ENCODE results near the gene COL5A1. TPM values are rescaled to one million over a fixed set of nuclear protein-coding genes. Genes with fewer than 3 reads are reported as not detected.
A peak's percentile ranks its signal among the peaks of the same experiment; 100 is the strongest.

Gene COL5A1
- total and polyA plus RNA-seq, 4 donors, result 38.2 to 135 (median 88.3) TPM

GRCh38 chr9:134733480-134734232, 92.1 kb downstream of the COL5A1 start:
- peaks cover 10% of the 10 kb centered on the region for H3K36me3 ChIP-seq (ENCODE audit: control insufficient read depth, insufficient read depth, low read length)
- no peak overlapping the region for H3K4me3 ChIP-seq (ENCODE audit: low read depth, low read length)
- no peak for DNase-seq (ENCODE audit: low read depth in 4 of 6, low spot score in 6 of 6)
- H3K27me3 ChIP-seq (ENCODE audit: control insufficient read depth, insufficient read depth, low read length), result no peaks in the 10 kb centered on the region
- WGBS (ENCODE audit: insufficient coverage), result 73% methylated on average over 15 of the region's 16 CpGs
- H3K9me3 ChIP-seq (ENCODE audit: control insufficient read depth, insufficient read depth, low read length), result no peaks in the 10 kb centered on the region
- peaks cover 37% of the 10 kb centered on the region for H3K4me1 ChIP-seq (ENCODE audit: control insufficient read depth, insufficient read depth, low read length)
- H3K27ac ChIP-seq (ENCODE audit: low read depth, low read length), result no peak overlapping the region

- 35% methylated on average over 8 of the region's 8 CpGs for WGBS (ENCODE audit: insufficient coverage)
- H3K27me3 ChIP-seq (ENCODE audit: control insufficient read depth, insufficient read depth, low read length), result no peaks in the 10 kb centered on the region
- H3K4me3 ChIP-seq (ENCODE audit: low read depth, low read length), result no peak overlapping the region
- peak in 1 of 6 donors; percentile 56 for DNase-seq (ENCODE audit: low read depth in 4 of 6, low spot score in 6 of 6)
- H3K36me3 ChIP-seq (ENCODE audit: control insufficient read depth, insufficient read depth, low read length), result peaks cover 10% of the 10 kb centered on the region
- no peak overlapping the region for H3K27ac ChIP-seq (ENCODE audit: low read depth, low read length)
- peaks cover 43% of the 10 kb centered on the region for H3K4me1 ChIP-seq (ENCODE audit: control insufficient read depth, insufficient read depth, low read length)
- H3K9me3 ChIP-seq (ENCODE audit: control insufficient read depth, insufficient read depth, low read length), result no peaks in the 10 kb centered on the region
Observed at GRCh38 chr9:134734270-134734669, 92.7 kb downstream of the COL5A1 start.

- 64% methylated on average over 20 of the region's 20 CpGs for WGBS (ENCODE audit: insufficient coverage)
- no peak overlapping the region for H3K27ac ChIP-seq (ENCODE audit: low read depth, low read length)
- DNase-seq (ENCODE audit: low read depth in 4 of 6, low spot score in 6 of 6), result peak in 3 of 6 donors; percentile 14 to 64 (median 49)
Observed at GRCh38 chr9:134735441-134736175, 94.0 kb downstream of the COL5A1 start.

DNA sequence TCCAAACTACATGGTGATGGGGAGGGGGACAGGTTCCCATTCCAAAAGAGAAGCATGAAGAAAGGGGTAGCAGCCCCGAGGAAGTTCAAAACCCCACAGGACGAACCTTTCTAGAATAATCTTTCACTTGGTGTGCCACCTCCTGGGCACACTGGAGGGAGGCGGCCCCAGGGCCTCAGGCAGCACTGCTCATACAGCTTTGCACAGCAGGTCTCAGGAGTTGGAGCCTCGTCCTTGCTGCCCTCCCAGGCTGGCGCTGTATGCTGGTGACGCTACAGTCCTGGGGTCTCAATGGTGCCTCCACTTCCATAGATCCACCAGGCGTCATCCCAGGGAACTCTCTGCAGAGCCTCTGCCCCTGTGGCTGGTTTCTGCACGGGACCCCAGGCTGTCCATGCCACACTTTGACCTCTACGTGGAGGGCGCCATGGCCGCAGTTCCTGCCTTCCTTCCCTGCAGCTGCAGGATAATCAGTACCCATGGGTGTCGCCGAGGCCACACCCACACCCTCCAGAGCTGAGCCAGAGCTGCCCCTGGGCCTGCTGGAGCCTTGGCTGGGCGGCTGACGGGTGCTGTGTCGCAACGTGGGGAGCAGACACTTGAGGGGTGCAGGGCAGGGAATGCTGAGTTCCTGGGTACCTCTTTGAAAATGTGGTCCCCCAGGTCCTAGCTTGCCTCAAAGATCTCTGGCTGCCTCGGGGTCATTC, 95.3 kb downstream of the COL5A1 start:
- Histone ChIP-seq H3K4me1 (ENCODE audit: control insufficient read depth, insufficient read depth, low read length) (peaks cover 46% of the 10 kb centered on the region), H3K9me3 (ENCODE audit: control insufficient read depth, insufficient read depth, low read length) (no peaks in the 10 kb centered on the region), H3K4me3 (ENCODE audit: low read depth, low read length) (no peak overlapping the region), H3K36me3 (ENCODE audit: control insufficient read depth, insufficient read depth, low read length) (peaks cover 10% of the 10 kb centered on the region), H3K27me3 (ENCODE audit: control insufficient read depth, insufficient read depth, low read length) (no peaks in the 10 kb centered on the region), H3K27ac (ENCODE audit: low read depth, low read length) (no peak overlapping the region)
- 86% methylated on average over 18 of the region's 18 CpGs for WGBS (ENCODE audit: insufficient coverage)
- DNase-seq (ENCODE audit: low read depth in 4 of 6, low spot score in 6 of 6), result no peak

More at GRCh38 chr9:134735441-134736175, 94.0 kb downstream of the COL5A1 start:
- Histone ChIP-seq H3K27me3 (ENCODE audit: control insufficient read depth, insufficient read depth, low read length) (no peaks in the 10 kb centered on the region), H3K4me1 (ENCODE audit: control insufficient read depth, insufficient read depth, low read length) (peaks cover 48% of the 10 kb centered on the region), H3K36me3 (ENCODE audit: control insufficient read depth, insufficient read depth, low read length) (peaks cover 10% of the 10 kb centered on the region), H3K4me3 (ENCODE audit: low read depth, low read length) (no peak overlapping the region), H3K9me3 (ENCODE audit: control insufficient read depth, insufficient read depth, low read length) (no peaks in the 10 kb centered on the region)

- 89% methylated on average over 17 of the region's 26 CpGs for WGBS (ENCODE audit: insufficient coverage)
- H3K4me1 ChIP-seq (ENCODE audit: control insufficient read depth, insufficient read depth, low read length), result peaks cover 46% of the 10 kb centered on the region
- no peak for DNase-seq (ENCODE audit: low read depth in 4 of 6, low spot score in 6 of 6)
- no peak overlapping the region for H3K4me3 ChIP-seq (ENCODE audit: low read depth, low read length)
- no peak overlapping the region for H3K27ac ChIP-seq (ENCODE audit: low read depth, low read length)
- H3K36me3 ChIP-seq (ENCODE audit: control insufficient read depth, insufficient read depth, low read length), result peaks cover 5% of the 10 kb centered on the region
- no peaks in the 10 kb centered on the region for H3K27me3 ChIP-seq (ENCODE audit: control insufficient read depth, insufficient read depth, low read length)
- H3K9me3 ChIP-seq (ENCODE audit: control insufficient read depth, insufficient read depth, low read length), result no peaks in the 10 kb centered on the region
Observed at GRCh38 chr9:134737842-134738580, 96.4 kb downstream of the COL5A1 start.

DNA sequence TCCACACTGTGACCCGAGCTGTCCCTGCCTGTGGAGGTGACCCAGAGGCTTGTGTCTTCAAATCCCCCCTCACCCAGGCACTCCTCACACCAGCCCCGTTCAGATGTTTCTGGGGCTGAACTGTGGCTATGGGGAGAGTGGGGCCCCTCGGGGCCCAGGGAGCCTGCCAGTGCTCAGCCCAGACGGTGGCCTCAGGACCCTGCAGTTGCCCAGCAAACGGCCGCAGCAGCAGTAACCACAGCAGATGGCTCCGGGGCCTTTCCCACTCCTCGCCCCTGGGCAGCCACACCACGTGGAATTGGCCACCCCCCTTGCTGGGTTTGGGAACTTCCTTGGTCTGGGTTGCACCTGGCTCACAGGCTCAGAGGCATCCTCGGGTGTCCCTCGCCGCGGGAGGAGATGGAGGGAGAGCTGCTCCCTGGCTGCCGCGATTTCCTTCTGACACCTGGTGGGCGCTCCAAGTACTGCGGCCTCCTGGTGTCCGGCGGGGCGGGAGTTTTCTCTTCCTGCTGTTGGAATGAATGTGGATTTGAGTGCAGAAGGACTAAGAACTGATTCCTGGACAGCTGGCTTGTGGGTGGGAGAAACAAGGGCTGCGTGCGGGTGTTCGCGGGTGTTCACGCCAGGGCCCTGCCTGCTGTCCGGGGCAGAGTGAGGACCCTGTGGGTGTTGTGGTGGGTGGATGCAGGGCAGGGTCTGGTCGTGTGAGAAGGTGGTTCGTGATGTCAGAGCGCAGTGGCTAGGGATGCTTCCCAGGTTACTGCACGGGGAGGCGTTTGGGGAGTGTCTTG, 97.5 kb downstream of the COL5A1 start:
- Histone ChIP-seq H3K27me3 (ENCODE audit: control insufficient read depth, insufficient read depth, low read length) (no peaks in the 10 kb centered on the region), H3K27ac (ENCODE audit: low read depth, low read length) (no peak overlapping the region), H3K4me3 (ENCODE audit: low read depth, low read length) (no peak overlapping the region), H3K9me3 (ENCODE audit: control insufficient read depth, insufficient read depth, low read length) (no peaks in the 10 kb centered on the region), H3K4me1 (ENCODE audit: control insufficient read depth, insufficient read depth, low read length) (peaks cover 37% of the 10 kb centered on the region), H3K36me3 (ENCODE audit: control insufficient read depth, insufficient read depth, low read length) (peaks cover 5% of the 10 kb centered on the region)
- WGBS (ENCODE audit: insufficient coverage), result 33% methylated on average over 28 of the region's 31 CpGs
- peak in 4 of 6 donors; percentile 53 to 93 (median 80) for DNase-seq (ENCODE audit: low read depth in 4 of 6, low spot score in 6 of 6)

DNA sequence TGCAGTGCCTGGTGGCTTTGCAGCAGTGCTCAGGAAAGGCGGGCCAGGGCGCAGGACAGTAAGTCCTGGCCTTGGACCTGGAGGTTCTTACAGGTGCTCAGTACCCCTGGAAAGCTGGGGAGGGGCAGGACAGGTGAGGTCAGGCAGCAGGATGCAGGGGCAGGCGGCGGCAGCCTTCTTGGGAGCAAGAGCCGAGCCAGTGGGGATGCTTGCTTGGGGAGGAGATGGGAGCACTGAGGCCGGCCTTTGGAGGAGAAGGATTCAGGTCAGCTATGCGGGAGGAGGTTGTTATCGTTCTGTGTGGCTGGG, 98.0 kb downstream of the COL5A1 start:
- Histone ChIP-seq H3K9me3 (ENCODE audit: control insufficient read depth, insufficient read depth, low read length) (no peaks in the 10 kb centered on the region), H3K36me3 (ENCODE audit: control insufficient read depth, insufficient read depth, low read length) (peaks cover 5% of the 10 kb centered on the region), H3K27ac (ENCODE audit: low read depth, low read length) (no peak overlapping the region), H3K4me3 (ENCODE audit: low read depth, low read length) (no peak overlapping the region), H3K27me3 (ENCODE audit: control insufficient read depth, insufficient read depth, low read length) (no peaks in the 10 kb centered on the region), H3K4me1 (ENCODE audit: control insufficient read depth, insufficient read depth, low read length) (peaks cover 32% of the 10 kb centered on the region)
- WGBS (ENCODE audit: insufficient coverage), result 91% methylated on average over 8 of the region's 8 CpGs
- no peak for DNase-seq (ENCODE audit: low read depth in 4 of 6, low spot score in 6 of 6)

DNA sequence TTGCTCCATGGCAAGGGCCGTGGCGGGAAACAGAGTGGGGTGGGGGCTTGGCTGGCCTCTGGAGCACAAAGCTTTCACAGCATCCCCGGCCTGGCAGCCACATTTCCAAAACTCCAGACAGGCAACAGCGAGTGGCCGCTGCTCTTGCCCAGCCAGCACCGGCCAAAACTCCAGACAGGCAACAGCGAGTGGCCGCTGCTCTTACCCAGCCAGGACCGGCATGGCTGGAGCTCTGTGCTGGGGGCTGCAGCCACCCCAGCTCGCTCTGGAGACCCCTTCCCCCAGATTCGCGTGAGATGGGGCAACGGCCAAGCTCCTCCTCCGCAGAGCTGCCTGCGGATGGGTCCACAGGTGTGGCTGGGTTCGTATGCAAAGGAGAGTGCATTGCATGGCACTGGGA, 98.5 kb downstream of the COL5A1 start:
- H3K4me1 ChIP-seq (ENCODE audit: control insufficient read depth, insufficient read depth, low read length), result peaks cover 32% of the 10 kb centered on the region
- H3K27me3 ChIP-seq (ENCODE audit: control insufficient read depth, insufficient read depth, low read length), result no peaks in the 10 kb centered on the region
- peaks cover 5% of the 10 kb centered on the region for H3K36me3 ChIP-seq (ENCODE audit: control insufficient read depth, insufficient read depth, low read length)
- no peak overlapping the region for H3K27ac ChIP-seq (ENCODE audit: low read depth, low read length)
- no peaks in the 10 kb centered on the region for H3K9me3 ChIP-seq (ENCODE audit: control insufficient read depth, insufficient read depth, low read length)
- H3K4me3 ChIP-seq (ENCODE audit: low read depth, low read length), result no peak overlapping the region
- no peak for DNase-seq (ENCODE audit: low read depth in 4 of 6, low spot score in 6 of 6)
- 75% methylated on average over 14 of the region's 16 CpGs for WGBS (ENCODE audit: insufficient coverage)

DNA sequence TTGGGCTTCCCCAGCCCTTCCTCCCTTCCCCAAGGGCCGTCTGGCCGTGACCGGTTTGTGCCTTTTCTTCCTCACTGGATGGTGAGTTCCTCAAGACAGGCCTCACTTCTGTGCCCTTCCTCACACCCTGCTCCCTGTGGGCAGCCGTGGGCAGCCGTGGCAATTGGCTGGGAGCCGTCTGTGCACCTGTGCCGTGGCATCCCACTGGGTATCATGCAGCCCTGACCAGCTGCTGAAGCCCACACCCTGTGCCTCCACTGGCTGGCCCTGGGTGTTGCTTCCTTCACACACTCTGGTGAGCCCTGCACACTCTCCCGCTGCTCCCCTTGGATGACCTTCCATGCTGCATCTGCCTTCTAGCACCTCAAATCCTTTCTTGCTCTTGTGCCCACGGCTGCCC, 100.2 kb downstream of the COL5A1 start:
- Histone ChIP-seq H3K4me3 (ENCODE audit: low read depth, low read length) (no peak overlapping the region), H3K4me1 (ENCODE audit: control insufficient read depth, insufficient read depth, low read length) (peaks cover 20% of the 10 kb centered on the region), H3K27me3 (ENCODE audit: control insufficient read depth, insufficient read depth, low read length) (no peaks in the 10 kb centered on the region), H3K36me3 (ENCODE audit: control insufficient read depth, insufficient read depth, low read length) (peaks cover 5% of the 10 kb centered on the region), H3K9me3 (ENCODE audit: control insufficient read depth, insufficient read depth, low read length) (no peaks in the 10 kb centered on the region), H3K27ac (ENCODE audit: low read depth, low read length) (no peak overlapping the region)
- DNase-seq (ENCODE audit: low read depth in 4 of 6, low spot score in 6 of 6), result no peak
- WGBS (ENCODE audit: insufficient coverage), result 81% methylated on average over 9 of the region's 9 CpGs

Measured in spinal cord (tissue), 10 donors.